ENCODE results near the gene SLC24A3.

The SLC24A3 gene

GRCh38 chr20:19695081-19695480 lies 482.6 kb downstream of the SLC24A3 start:
- no peak for DNase-seq (ENCODE audit: low read depth in 1 of 2, low spot score in 1 of 2)

GRCh38 chr20:19696620-19697019 lies 484.2 kb downstream of the SLC24A3 start:
- no peak for DNase-seq (ENCODE audit: low read depth in 1 of 2, low spot score in 1 of 2)

GRCh38 chr20:19697415-19697814 lies 485.0 kb downstream of the SLC24A3 start:
- no peak for DNase-seq (ENCODE audit: low read depth in 1 of 2, low spot score in 1 of 2)

GRCh38 chr20:19699180-19699971 lies 486.9 kb downstream of the SLC24A3 start:
- no peak for DNase-seq (ENCODE audit: low read depth in 1 of 2, low spot score in 1 of 2)

GRCh38 chr20:19701429-19701828 lies 489.0 kb downstream of the SLC24A3 start:
- DNase-seq (ENCODE audit: low read depth in 1 of 2, low spot score in 1 of 2): no peak

- no peak for DNase-seq (ENCODE audit: low read depth in 1 of 2, low spot score in 1 of 2)
Observed at GRCh38 chr20:19706463-19706862, 494.0 kb downstream of the SLC24A3 start.

- DNase-seq (ENCODE audit: low read depth in 1 of 2, low spot score in 1 of 2): no peak
Observed at GRCh38 chr20:19709635-19710335, 497.3 kb downstream of the SLC24A3 start.

- no peak for DNase-seq (ENCODE audit: low read depth in 1 of 2, low spot score in 1 of 2)
Observed at GRCh38 chr20:19710336-19711120, 498.1 kb downstream of the SLC24A3 start.

GRCh38 chr20:19711126-19711525 lies 498.7 kb downstream of the SLC24A3 start:
- no peak for DNase-seq (ENCODE audit: low read depth in 1 of 2, low spot score in 1 of 2)

- DNase-seq (ENCODE audit: low read depth in 1 of 2, low spot score in 1 of 2): no peak
Observed at GRCh38 chr20:19712721-19713260, 500.3 kb downstream of the SLC24A3 start.

GRCh38 chr20:19713822-19714578 lies 501.6 kb downstream of the SLC24A3 start:
- DNase-seq (ENCODE audit: low read depth in 1 of 2, low spot score in 1 of 2): no peak

- DNase-seq (ENCODE audit: low read depth in 1 of 2, low spot score in 1 of 2): no peak
Observed at GRCh38 chr20:19714579-19714840, 502.1 kb downstream of the SLC24A3 start.

- DNase-seq (ENCODE audit: low read depth in 1 of 2, low spot score in 1 of 2): no peak
Observed at GRCh38 chr20:19715986-19716385, 503.5 kb downstream of the SLC24A3 start.

- no peak for DNase-seq (ENCODE audit: low read depth in 1 of 2, low spot score in 1 of 2)
Observed at GRCh38 chr20:19718880-19719279, 506.4 kb downstream of the SLC24A3 start.

GRCh38 chr20:19720991-19721390 lies 508.5 kb downstream of the SLC24A3 start:
- DNase-seq (ENCODE audit: low read depth in 1 of 2, low spot score in 1 of 2): no peak

GRCh38 chr20:19723051-19723450 lies 510.6 kb downstream of the SLC24A3 start:
- no peak for DNase-seq (ENCODE audit: low read depth in 1 of 2, low spot score in 1 of 2)

GRCh38 chr20:19723813-19724430 lies 511.5 kb downstream of the SLC24A3 start:
- no peak for DNase-seq (ENCODE audit: low read depth in 1 of 2, low spot score in 1 of 2)

- DNase-seq (ENCODE audit: low read depth in 1 of 2, low spot score in 1 of 2): no peak
Observed at GRCh38 chr20:19725373-19725772, 512.9 kb downstream of the SLC24A3 start.

GRCh38 chr20:19725814-19726525 lies 513.5 kb downstream of the SLC24A3 start:
- no peak for DNase-seq (ENCODE audit: low read depth in 1 of 2, low spot score in 1 of 2)

GRCh38 chr20:19727251-19727847 lies 514.9 kb downstream of the SLC24A3 start:
- DNase-seq (ENCODE audit: low read depth in 1 of 2, low spot score in 1 of 2): no peak
